Activated B cell treated with CpG ODN at 0.5 μM for 24 hours (primary cell): ENCODE results near the gene DCST1. TPM values are rescaled to one million over a fixed set of nuclear protein-coding genes. Genes with fewer than 3 reads are reported as not detected.

Experiments
- ATAC-seq: fragments of 200-7000 bp; cut with Tn5 transposase; one replicate; pipeline ENCODE4 v1.10.0; 2021; ENCODE audit warnings: low read depth, mild to moderate bottlenecking, moderate library complexity
- CTCF ChIA-PET: fragments of 350-600 bp; sonication (Branson Sonifier 250); formaldehyde crosslinking; loops from one replicate; lab custom pipeline; 2021; ENCODE audit warnings: antibody characterized with exemption; lab: Charles Lee
- POLR2A ChIA-PET: fragments of 350-600 bp; sonication (Branson Sonifier 250); formaldehyde crosslinking; loops from one replicate; lab custom pipeline; 2021; ENCODE audit warnings: antibody characterized with exemption; lab: Charles Lee
- DNase-seq: peaks from one replicate; pipeline ENCODE4 v3.0.0; 2022
- H3K27ac Mint-ChIP-seq: one replicate; pipeline ENCODE4 v1.8.0; 2020; ENCODE audit warnings: mixed read lengths
- H3K27me3 Mint-ChIP-seq: one replicate; pipeline ENCODE4 v1.8.0; 2021; ENCODE audit warnings: mixed read lengths
- H3K36me3 Mint-ChIP-seq: one replicate; pipeline ENCODE4 v1.8.0; 2021; ENCODE audit warnings: low read depth, mixed read lengths
- H3K4me1 Mint-ChIP-seq: one replicate; pipeline ENCODE4 v1.8.0; 2021; ENCODE audit warnings: mixed read lengths
- H3K4me3 Mint-ChIP-seq: one replicate; pipeline ENCODE4 v1.8.0; 2020; ENCODE audit warnings: mild to moderate bottlenecking, mixed read lengths
- H3K9me3 Mint-ChIP-seq: one replicate; pipeline ENCODE4 v1.8.0; 2020; ENCODE audit warnings: mixed read lengths
- CTCF ChIP-seq: fragments of 200-600 bp; IDR thresholded peaks from one replicate; pipeline ENCODE4 v1.8.0; 2022; ENCODE audit warnings: antibody characterized with exemption, mild to moderate bottlenecking
- intact Hi-C: fragments of 100-400 bp; cut with micrococcal nuclease; formaldehyde crosslinking; loops from one replicate; pipeline ENCODE4 v1.15.1; 2024
- total RNA-seq: library from RNA; stranded (reverse); gene quantifications from 2 replicates; pipeline ENCODE4 v1.2.3, GENCODE V29; 2022

The DCST1 gene
- total RNA-seq, 1 donor from 2014 or later, result not detected

- DNase-seq (no peak), ATAC-seq (no peak)
- no peaks in the 10 kb centered on the region for H3K9me3 Mint-ChIP-seq
- peaks cover 56% of the 10 kb centered on the region for H3K4me1 Mint-ChIP-seq
- peaks cover 11% of the 10 kb centered on the region for H3K36me3 Mint-ChIP-seq
- ChIA-PET POLR2A (interaction anchor here (0.7 to 6.3 kb wide), 8 partner anchors 8 to 83 kb away, joined by 3 to 85 read pairs (median 6); partner anchors contain the start of genes ADAM15, PMVK, PYGO2 and ZBTB7B), CTCF (interaction anchor here (1.0 to 3.7 kb wide), 9 partner anchors 35 to 459 kb away, joined by 3 to 26 read pairs (median 10); partner anchors contain the start of genes FLAD1, PBXIP1 and PMVK)
- no peak for TF ChIP-seq CTCF
- no peaks in the 10 kb centered on the region for H3K27me3 Mint-ChIP-seq
- no peak overlapping the region for H3K4me3 Mint-ChIP-seq
- peak overlapping the region; percentile 87 for H3K27ac Mint-ChIP-seq
- intact Hi-C loops, result no loop called here
These were observed 14.8 kb upstream of the DCST1 start for GRCh38 chr1:155018617-155019348.

- POLR2A ChIA-PET, result interaction anchor here (1.2 to 2.8 kb wide), 2 partner anchors 9 to 59 kb away, joined by 3 to 22 read pairs; partner anchors contain the start of gene PYGO2
- Mint-ChIP-seq H3K4me3 (peak overlapping the region; percentile 36), H3K27ac (peak overlapping the region; percentile 87), H3K36me3 (peaks cover 8% of the 10 kb centered on the region), H3K4me1 (peaks cover 48% of the 10 kb centered on the region), H3K9me3 (no peaks in the 10 kb centered on the region), H3K27me3 (no peaks in the 10 kb centered on the region)
- no peak for DNase-seq
- CTCF ChIA-PET, result interaction anchor here (0.7 to 1.3 kb wide), 6 partner anchors 19 to 65 kb away, joined by 3 to 6 read pairs (median 3); no protein-coding TSS in a partner anchor
- TF ChIP-seq CTCF, result no peak
- no peak for ATAC-seq
- intact Hi-C loops, result no loop called here
These were observed 14.0 kb upstream of the DCST1 start for GRCh38 chr1:155019377-155020245.

GRCh38 chr1:155022136-155022926 lies 11.3 kb upstream of the DCST1 start:
- Mint-ChIP-seq H3K4me3 (no peak overlapping the region), H3K27me3 (no peaks in the 10 kb centered on the region), H3K27ac (no peak overlapping the region), H3K9me3 (no peaks in the 10 kb centered on the region), H3K4me1 (peaks cover 30% of the 10 kb centered on the region), H3K36me3 (peaks cover 1% of the 10 kb centered on the region)
- ChIA-PET POLR2A (interaction anchor here (1.1 kb wide), 1 partner anchor 47 kb away, joined by 3 read pairs; no protein-coding TSS in a partner anchor), CTCF (interaction anchor here (0.6 to 2.1 kb wide), 5 partner anchors 22 to 78 kb away, joined by 3 to 7 read pairs (median 4); partner anchors contain the start of gene ADAM15)
- no peak for DNase-seq
- no peak for ATAC-seq
- intact Hi-C loops, result no loop called here
- no peak for TF ChIP-seq CTCF

- intact Hi-C loops, result no loop called here
- Mint-ChIP-seq H3K9me3 (no peaks in the 10 kb centered on the region), H3K27ac (no peak overlapping the region), H3K4me3 (no peak overlapping the region), H3K4me1 (peaks cover 25% of the 10 kb centered on the region), H3K36me3 (peaks cover 1% of the 10 kb centered on the region), H3K27me3 (no peaks in the 10 kb centered on the region)
- ChIA-PET POLR2A (interaction anchor here (1.1 kb wide), 1 partner anchor 48 kb away, joined by 3 read pairs; no protein-coding TSS in a partner anchor), CTCF (interaction anchor here (0.6 to 2.1 kb wide), 3 partner anchors 22 to 79 kb away, joined by 4 to 7 read pairs (median 4); no protein-coding TSS in a partner anchor)
- DNase-seq (no peak), ATAC-seq (no peak)
- TF ChIP-seq CTCF, result no peak
These were observed 10.7 kb upstream of the DCST1 start for GRCh38 chr1:155022927-155023236.
